Mesothelial cell of epicardium (in vitro differentiated cells): ENCODE data around the gene NOS2. TPM values are rescaled to one million over a fixed set of nuclear protein-coding genes. Genes with fewer than 3 reads are reported as not detected.

ENCODE experiments used
- DNase-seq, 2 experiments: peaks; one replicate each; pipeline ENCODE4 v3.0.0; 2021; ENCODE audit warnings: low spot score in 2 of 2; ENCODE audit not compliant: unreplicated experiment in 2 of 2
- H3K27ac Mint-ChIP-seq: 2 replicates; pipeline ENCODE4 v1.8.0; 2021; ENCODE audit warnings: mixed read lengths
- H3K27me3 Mint-ChIP-seq: 2 replicates; pipeline ENCODE4 v1.8.0; 2021; ENCODE audit warnings: low read depth, mixed read lengths
- H3K36me3 Mint-ChIP-seq: 2 replicates; pipeline ENCODE4 v1.8.0; 2021; ENCODE audit warnings: mixed read lengths
- H3K4me1 Mint-ChIP-seq: 2 replicates; pipeline ENCODE4 v1.8.0; 2021; ENCODE audit warnings: mixed read lengths
- H3K4me3 Mint-ChIP-seq: 2 replicates; pipeline ENCODE4 v1.8.0; 2021; ENCODE audit warnings: mild to moderate bottlenecking, moderate library complexity, mixed read lengths
- H3K9me3 Mint-ChIP-seq: 2 replicates; pipeline ENCODE4 v1.8.0; 2021; ENCODE audit warnings: mixed read lengths
- CTCF ChIP-seq: fragments of 200-600 bp; sonication (generic); IDR thresholded peaks from one replicate; pipeline ENCODE4 v1.5.0; 2021; ENCODE audit warnings: antibody characterized with exemption; ENCODE audit not compliant: unreplicated experiment
- total RNA-seq: library from RNA; stranded (reverse); gene quantifications from 3 replicates; pipeline ENCODE4 v1.2.1, GENCODE V29; 2021

Gene NOS2
- total RNA-seq, 1 donor from 2014 or later, result 0.18 TPM

- peaks cover 9% of the 10 kb centered on the region for H3K9me3 Mint-ChIP-seq
- H3K36me3 Mint-ChIP-seq, result no peaks in the 10 kb centered on the region
- H3K4me3 Mint-ChIP-seq, result no peak overlapping the region
- no peak for TF ChIP-seq CTCF
- DNase-seq, result no peak
- no peak overlapping the region for H3K27ac Mint-ChIP-seq
- no peaks in the 10 kb centered on the region for H3K4me1 Mint-ChIP-seq
- peaks cover 2% of the 10 kb centered on the region for H3K27me3 Mint-ChIP-seq
These were observed 11.6 kb upstream of the NOS2 start for GRCh38 chr17:27811961-27812360.

- Mint-ChIP-seq H3K4me3 (no peak overlapping the region), H3K27me3 (peaks cover 2% of the 10 kb centered on the region), H3K4me1 (peaks cover under 1% of the 10 kb centered on the region), H3K27ac (no peak overlapping the region), H3K36me3 (no peaks in the 10 kb centered on the region), H3K9me3 (peaks cover 9% of the 10 kb centered on the region)
- no peak for DNase-seq
- TF ChIP-seq CTCF, result no peak
These were observed 10.7 kb upstream of the NOS2 start for GRCh38 chr17:27810902-27811557.

GRCh38 chr17:27810211-27810901 lies 10.0 kb upstream of the NOS2 start:
- H3K9me3 Mint-ChIP-seq, result peaks cover 9% of the 10 kb centered on the region
- no peaks in the 10 kb centered on the region for H3K36me3 Mint-ChIP-seq
- H3K4me1 Mint-ChIP-seq, result peaks cover 7% of the 10 kb centered on the region
- no peak for DNase-seq
- peaks cover 2% of the 10 kb centered on the region for H3K27me3 Mint-ChIP-seq
- H3K27ac Mint-ChIP-seq, result no peak overlapping the region
- H3K4me3 Mint-ChIP-seq, result no peak overlapping the region
- no peak for TF ChIP-seq CTCF

GRCh38 chr17:27809555-27809954 lies 9.2 kb upstream of the NOS2 start:
- no peak overlapping the region for H3K27ac Mint-ChIP-seq
- peaks cover 8% of the 10 kb centered on the region for H3K4me1 Mint-ChIP-seq
- no peak for TF ChIP-seq CTCF
- no peak overlapping the region for H3K4me3 Mint-ChIP-seq
- DNase-seq, result no peak
- no peaks in the 10 kb centered on the region for H3K36me3 Mint-ChIP-seq
- peaks cover 9% of the 10 kb centered on the region for H3K9me3 Mint-ChIP-seq
- peaks cover 2% of the 10 kb centered on the region for H3K27me3 Mint-ChIP-seq

- Mint-ChIP-seq H3K36me3 (no peaks in the 10 kb centered on the region), H3K27me3 (peaks cover 2% of the 10 kb centered on the region), H3K9me3 (peaks cover 9% of the 10 kb centered on the region), H3K27ac (no peak overlapping the region), H3K4me1 (peaks cover 8% of the 10 kb centered on the region), H3K4me3 (no peak overlapping the region)
- TF ChIP-seq CTCF, result no peak
- no peak for DNase-seq
These were observed 8.3 kb upstream of the NOS2 start for GRCh38 chr17:27808628-27809027.
